Mesothelial cell of epicardium (in vitro differentiated cells): ENCODE measurements around the gene KLC4. TPM values are rescaled to one million over a fixed set of nuclear protein-coding genes. Genes with fewer than 3 reads are reported as not detected.

Experiments used
- DNase-seq, 2 experiments: peaks; one replicate each; pipeline ENCODE4 v3.0.0; 2021; ENCODE audit warnings: low spot score in 2 of 2; ENCODE audit not compliant: unreplicated experiment in 2 of 2
- H3K27ac Mint-ChIP-seq: 2 replicates; pipeline ENCODE4 v1.8.0; 2021; ENCODE audit warnings: mixed read lengths
- H3K27me3 Mint-ChIP-seq: 2 replicates; pipeline ENCODE4 v1.8.0; 2021; ENCODE audit warnings: low read depth, mixed read lengths
- H3K36me3 Mint-ChIP-seq: 2 replicates; pipeline ENCODE4 v1.8.0; 2021; ENCODE audit warnings: mixed read lengths
- H3K4me1 Mint-ChIP-seq: 2 replicates; pipeline ENCODE4 v1.8.0; 2021; ENCODE audit warnings: mixed read lengths
- H3K4me3 Mint-ChIP-seq: 2 replicates; pipeline ENCODE4 v1.8.0; 2021; ENCODE audit warnings: mild to moderate bottlenecking, moderate library complexity, mixed read lengths
- H3K9me3 Mint-ChIP-seq: 2 replicates; pipeline ENCODE4 v1.8.0; 2021; ENCODE audit warnings: mixed read lengths
- total RNA-seq: library from RNA; stranded (reverse); gene quantifications from 3 replicates; pipeline ENCODE4 v1.2.1, GENCODE V29; 2021
- TF ChIP-seq, protein P1 (sequence below): fragments of 200-600 bp; sonication (generic); IDR thresholded peaks from one replicate; pipeline ENCODE4 v1.5.0; 2021; ENCODE audit warnings: antibody characterized with exemption; ENCODE audit not compliant: unreplicated experiment

The KLC4 gene
- total RNA-seq, 1 donor from 2014 or later, result 69.0 TPM

DNA sequence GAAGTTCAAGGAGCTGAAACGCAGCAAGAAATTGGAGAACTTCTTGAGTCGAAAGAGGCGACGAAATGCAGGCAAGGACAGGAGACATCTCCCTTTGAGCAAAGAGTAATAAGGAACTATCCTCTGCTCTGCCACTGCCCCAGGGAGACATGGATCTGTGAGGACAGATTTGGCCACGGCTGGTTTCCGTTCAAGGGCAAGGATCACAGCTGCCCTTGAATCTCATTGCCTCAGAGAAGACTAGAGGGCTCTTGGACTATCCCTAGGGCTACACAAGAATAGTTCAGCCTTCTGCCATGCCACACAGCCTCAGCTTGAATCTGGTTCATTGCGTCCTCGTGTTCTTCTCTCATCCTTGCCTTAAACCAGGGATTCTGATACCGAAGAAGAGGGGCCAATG, 30.3 kb upstream of the KLC4 start:
- no peak overlapping the region for H3K4me3 Mint-ChIP-seq
- no peak overlapping the region for H3K27ac Mint-ChIP-seq
- H3K9me3 Mint-ChIP-seq, result no peaks in the 10 kb centered on the region
- no peak for DNase-seq
- H3K36me3 Mint-ChIP-seq, result peaks cover 41% of the 10 kb centered on the region
- TF ChIP-seq, protein P1, sequence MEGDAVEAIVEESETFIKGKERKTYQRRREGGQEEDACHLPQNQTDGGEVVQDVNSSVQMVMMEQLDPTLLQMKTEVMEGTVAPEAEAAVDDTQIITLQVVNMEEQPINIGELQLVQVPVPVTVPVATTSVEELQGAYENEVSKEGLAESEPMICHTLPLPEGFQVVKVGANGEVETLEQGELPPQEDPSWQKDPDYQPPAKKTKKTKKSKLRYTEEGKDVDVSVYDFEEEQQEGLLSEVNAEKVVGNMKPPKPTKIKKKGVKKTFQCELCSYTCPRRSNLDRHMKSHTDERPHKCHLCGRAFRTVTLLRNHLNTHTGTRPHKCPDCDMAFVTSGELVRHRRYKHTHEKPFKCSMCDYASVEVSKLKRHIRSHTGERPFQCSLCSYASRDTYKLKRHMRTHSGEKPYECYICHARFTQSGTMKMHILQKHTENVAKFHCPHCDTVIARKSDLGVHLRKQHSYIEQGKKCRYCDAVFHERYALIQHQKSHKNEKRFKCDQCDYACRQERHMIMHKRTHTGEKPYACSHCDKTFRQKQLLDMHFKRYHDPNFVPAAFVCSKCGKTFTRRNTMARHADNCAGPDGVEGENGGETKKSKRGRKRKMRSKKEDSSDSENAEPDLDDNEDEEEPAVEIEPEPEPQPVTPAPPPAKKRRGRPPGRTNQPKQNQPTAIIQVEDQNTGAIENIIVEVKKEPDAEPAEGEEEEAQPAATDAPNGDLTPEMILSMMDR, result no peak
- no peaks in the 10 kb centered on the region for H3K27me3 Mint-ChIP-seq
- H3K4me1 Mint-ChIP-seq, result no peaks in the 10 kb centered on the region

DNA sequence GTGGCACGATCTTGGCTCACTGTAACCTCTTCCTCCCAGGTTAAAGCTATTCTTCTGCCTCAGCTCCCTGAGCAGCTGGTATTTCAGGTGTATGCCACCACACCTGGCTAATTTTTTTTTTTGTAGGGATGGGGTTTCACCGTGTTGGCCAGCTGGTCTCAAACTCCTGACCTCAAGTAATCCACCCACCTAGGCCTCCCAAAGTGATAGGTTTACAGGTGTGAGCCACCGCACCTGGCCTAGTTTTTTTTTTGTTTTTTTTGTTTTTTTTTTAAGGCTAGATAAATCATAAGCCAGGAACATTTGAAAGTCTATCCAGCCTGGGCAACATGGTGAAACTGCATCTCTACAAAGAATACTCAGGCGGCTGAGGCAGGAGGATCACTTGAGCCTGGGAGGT, 27.1 kb upstream of the KLC4 start:
- H3K4me1 Mint-ChIP-seq, result no peaks in the 10 kb centered on the region
- H3K36me3 Mint-ChIP-seq, result peaks cover 42% of the 10 kb centered on the region

GRCh38 chr6:43033496-43034189, 25.8 kb upstream of the KLC4 start:
- Mint-ChIP-seq H3K27me3 (no peaks in the 10 kb centered on the region), H3K36me3 (peaks cover 49% of the 10 kb centered on the region), H3K9me3 (no peaks in the 10 kb centered on the region), H3K4me3 (no peak overlapping the region), H3K27ac (no peak overlapping the region), H3K4me1 (no peaks in the 10 kb centered on the region)
- DNase-seq, result no peak
- TF ChIP-seq, protein P1, result no peak

More for the DNA sequence above, 27.1 kb upstream of the KLC4 start:
- H3K9me3 Mint-ChIP-seq, result no peaks in the 10 kb centered on the region
- DNase-seq, result no peak
- TF ChIP-seq, protein P1, result no peak
- H3K27me3 Mint-ChIP-seq, result no peaks in the 10 kb centered on the region
- H3K27ac Mint-ChIP-seq, result no peak overlapping the region
- no peak overlapping the region for H3K4me3 Mint-ChIP-seq

DNA sequence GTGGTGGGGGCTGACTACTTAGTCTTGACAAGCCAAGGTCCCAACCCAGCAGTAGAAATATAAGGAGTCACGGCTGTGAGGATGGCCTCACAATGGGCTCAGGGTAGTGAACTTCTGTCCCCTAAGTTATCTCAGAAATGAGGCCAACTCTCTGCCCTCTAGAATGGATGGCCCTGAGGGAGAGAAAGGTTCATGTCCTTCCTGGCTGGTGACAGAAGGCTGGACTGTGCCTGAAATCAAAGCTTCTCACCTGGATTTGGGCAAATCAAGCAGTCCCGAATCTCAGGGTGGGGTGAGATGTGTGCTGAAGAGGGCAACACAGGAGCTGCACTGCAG, 25.3 kb upstream of the KLC4 start:
- H3K27me3 Mint-ChIP-seq, result no peaks in the 10 kb centered on the region
- no peak for DNase-seq
- no peaks in the 10 kb centered on the region for H3K4me1 Mint-ChIP-seq
- peaks cover 50% of the 10 kb centered on the region for H3K36me3 Mint-ChIP-seq
- no peak overlapping the region for H3K4me3 Mint-ChIP-seq
- H3K9me3 Mint-ChIP-seq, result no peaks in the 10 kb centered on the region
- TF ChIP-seq, protein P1, result no peak
- no peak overlapping the region for H3K27ac Mint-ChIP-seq

GRCh38 chr6:43035495-43036194, 23.8 kb upstream of the KLC4 start:
- TF ChIP-seq, protein P1, result no peak
- Mint-ChIP-seq H3K27me3 (no peaks in the 10 kb centered on the region), H3K36me3 (peaks cover 50% of the 10 kb centered on the region), H3K4me3 (no peak overlapping the region), H3K27ac (no peak overlapping the region), H3K9me3 (no peaks in the 10 kb centered on the region), H3K4me1 (no peaks in the 10 kb centered on the region)
- DNase-seq, result no peak
